GM12891 (cell line): ENCODE measurements around the gene LRRC26.

Experiments used
- DNase-seq: peaks from one replicate; pipeline ENCODE4 v3.0.0; 2011; ENCODE audit warnings: low spot score; ENCODE audit not compliant: insufficient read length
- FAIRE-seq: peaks from 2 replicates; lab custom pipeline; 2011; peaks lifted over from hg19 to GRCh38; lab: Jason Lieb, UNC
- PAX5 ChIP-seq: IDR thresholded peaks from 2 replicates; pipeline ENCODE4 v1.6.1; 2011; ENCODE audit warnings: low read length, moderate library complexity, mild to moderate bottlenecking; ENCODE audit not compliant: insufficient read depth, severe bottlenecking
- POLR2A ChIP-seq: IDR thresholded peaks from 2 replicates; pipeline ENCODE4 v1.6.1; 2011; ENCODE audit warnings: low read depth, low read length, control low read depth
- POLR2AphosphoS5 ChIP-seq: IDR thresholded peaks from 2 replicates; pipeline ENCODE4 v1.6.1; 2011; ENCODE audit warnings: low read depth, low read length, control low read depth
- POU2F2 ChIP-seq: IDR thresholded peaks from 2 replicates; pipeline ENCODE4 v1.6.1; 2011; ENCODE audit warnings: low read depth, mild to moderate bottlenecking, control low read depth, low read length, moderate library complexity
- SPI1 ChIP-seq: IDR thresholded peaks from 2 replicates; pipeline ENCODE4 v1.6.1; 2011; ENCODE audit warnings: low read depth, low read length, control low read depth
- TAF1 ChIP-seq: IDR thresholded peaks from 2 replicates; pipeline ENCODE4 v1.6.1; 2011; ENCODE audit warnings: low read depth, low read length, control low read depth

The LRRC26 gene

GRCh38 chr9:137200311-137201204, 30.7 kb upstream of the LRRC26 start, which contains the start of gene TPRN:
Gene TPRN (minus strand): TSS chr9:137200741. CDS start chr9:137200711, 30 bp downstream.
- TF ChIP-seq PAX5 (peak; percentile 91), POLR2A (peak; percentile 80), TAF1 (peak; percentile 88), SPI1 (peak; percentile 63), POU2F2 (no peak), POLR2AphosphoS5 (peak; percentile 70; the same call in 1 of the 2 replicates)
- DNase-seq, result peak; percentile 100
- peak; percentile 99 for FAIRE-seq

GRCh38 chr9:137199411-137200121, 29.7 kb upstream of the LRRC26 start:
- DNase-seq (no peak), FAIRE-seq (no peak)
- TF ChIP-seq TAF1 (no peak), POLR2A (no peak), PAX5 (no peak), SPI1 (no peak), POLR2AphosphoS5 (no peak), POU2F2 (no peak)

DNA sequence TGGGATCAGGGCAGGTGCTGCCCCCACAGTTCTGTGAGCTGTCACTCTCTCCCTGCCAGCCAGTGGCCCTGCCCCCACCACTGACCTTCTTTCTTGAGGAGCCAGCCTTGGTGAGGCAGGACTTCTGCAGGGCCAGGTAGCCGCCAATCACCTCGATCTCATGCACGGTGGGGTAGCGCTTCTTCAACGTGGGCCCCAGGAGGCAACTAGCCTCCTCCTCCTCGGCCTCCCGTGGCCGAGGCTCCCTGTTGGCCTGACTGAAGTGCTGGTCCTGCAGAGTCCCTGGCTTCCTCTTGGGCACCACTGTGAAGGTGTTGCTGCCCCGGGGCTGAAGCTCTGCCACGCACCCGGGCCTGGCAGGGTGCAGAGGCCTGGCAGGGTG, 29.0 kb upstream of the LRRC26 start:
- no peak for TF ChIP-seq POLR2A
- TF ChIP-seq POU2F2, result no peak
- no peak for TF ChIP-seq SPI1
- no peak for TF ChIP-seq PAX5
- no peak for TF ChIP-seq TAF1
- no peak for TF ChIP-seq POLR2AphosphoS5
- DNase-seq, result no peak

GRCh38 chr9:137198051-137198901, 28.4 kb upstream of the LRRC26 start:
- TF ChIP-seq TAF1 (no peak), POLR2AphosphoS5 (no peak), POU2F2 (no peak), PAX5 (no peak), POLR2A (no peak), SPI1 (no peak)
- DNase-seq, result no peak
- FAIRE-seq, result no peak

More for the DNA sequence above, 29.0 kb upstream of the LRRC26 start:
- FAIRE-seq, result no peak

GRCh38 chr9:137195525-137196220, 25.8 kb upstream of the LRRC26 start:
- DNase-seq (no peak), FAIRE-seq (no peak)
- no peak for TF ChIP-seq POU2F2
- no peak for TF ChIP-seq TAF1
- no peak for TF ChIP-seq POLR2AphosphoS5
- no peak for TF ChIP-seq POLR2A
- TF ChIP-seq SPI1, result no peak
- TF ChIP-seq PAX5, result no peak

DNA sequence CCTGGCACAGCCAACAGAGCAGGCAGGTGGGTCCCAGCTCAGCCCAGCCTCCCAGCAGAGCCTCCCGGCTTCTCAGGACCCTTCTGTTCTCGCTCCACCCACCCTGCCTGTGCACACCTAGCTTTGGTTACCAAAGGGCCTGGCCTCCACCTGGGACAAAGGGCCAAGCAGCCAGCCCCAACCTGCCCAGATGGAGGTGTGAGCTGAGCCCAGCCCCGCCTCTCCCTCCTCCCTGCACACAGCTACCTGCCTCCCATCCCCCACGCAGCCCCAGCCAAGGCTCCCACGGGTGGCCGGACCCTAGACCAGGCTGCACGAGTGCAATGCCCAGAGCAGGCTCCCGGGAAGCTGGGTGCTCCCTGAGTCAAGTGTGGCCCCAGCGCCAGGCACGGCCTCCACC, 25.1 kb upstream of the LRRC26 start:
- DNase-seq, result no peak
- no peak for TF ChIP-seq SPI1
- no peak for TF ChIP-seq POLR2A
- TF ChIP-seq PAX5, result no peak
- no peak for TF ChIP-seq TAF1
- TF ChIP-seq POU2F2, result no peak
- TF ChIP-seq POLR2AphosphoS5, result no peak
- no peak for FAIRE-seq

DNA sequence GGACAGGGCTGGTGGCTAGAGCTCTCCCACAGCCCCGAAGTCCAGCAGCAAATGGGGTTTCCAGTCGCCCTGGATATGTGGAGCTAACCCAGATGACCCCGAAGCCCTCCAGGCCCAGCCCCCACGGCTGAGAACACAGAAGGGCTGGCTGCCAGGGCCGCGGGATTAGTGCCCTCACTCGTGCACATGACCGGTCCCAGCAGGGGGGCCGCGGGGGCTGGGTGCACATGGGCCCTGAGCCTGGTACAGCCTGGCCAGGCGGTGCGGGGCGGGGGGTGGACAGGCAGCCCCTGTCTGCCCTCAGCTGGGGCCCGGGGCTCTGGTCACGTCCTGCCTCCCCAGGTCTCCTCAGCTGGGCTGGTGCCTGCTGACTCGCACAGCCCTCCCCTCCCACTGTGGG, 24.5 kb upstream of the LRRC26 start:
- FAIRE-seq, result no peak
- DNase-seq, result no peak
- TF ChIP-seq POLR2A (no peak), POU2F2 (no peak), PAX5 (no peak), SPI1 (no peak), POLR2AphosphoS5 (no peak), TAF1 (no peak)

DNA sequence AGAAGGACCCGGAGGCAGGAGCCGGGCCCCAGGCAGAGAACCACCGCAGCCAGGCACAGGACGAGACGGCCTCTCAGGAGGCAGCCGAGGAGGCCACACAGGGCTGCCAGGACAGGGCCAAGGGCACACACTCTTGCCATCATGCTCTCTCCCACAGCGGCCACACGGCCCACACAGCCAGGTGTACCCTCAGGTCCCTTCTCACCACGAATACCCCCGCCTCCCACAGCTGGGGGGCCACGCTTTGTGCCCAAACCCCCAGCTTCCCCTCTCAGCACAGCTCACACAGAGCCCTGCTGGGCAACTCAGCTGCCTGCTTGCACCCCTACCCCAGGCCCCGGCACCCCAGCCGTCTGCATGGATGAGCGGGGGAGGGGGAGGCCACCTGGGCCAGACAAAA, 23.9 kb upstream of the LRRC26 start:
- no peak for TF ChIP-seq POLR2AphosphoS5
- TF ChIP-seq TAF1, result no peak
- TF ChIP-seq PAX5, result no peak
- TF ChIP-seq SPI1, result no peak
- no peak for TF ChIP-seq POU2F2
- TF ChIP-seq POLR2A, result no peak
- DNase-seq (no peak), FAIRE-seq (no peak)
